NCI-H2107 treated with DMSO at 0.1 percent for 48 hours (cell line): ENCODE results near the gene CD4.

Experiments used
- DNase-seq: peaks from one replicate; lab custom pipeline; 2025; ENCODE audit not compliant: unreplicated experiment; lab: John Stamatoyannopoulos, UW

Gene CD4

GRCh38 chr12:6827437-6827911, 38.1 kb downstream of the CD4 start:
- DNase-seq = peak; percentile 62

DNA sequence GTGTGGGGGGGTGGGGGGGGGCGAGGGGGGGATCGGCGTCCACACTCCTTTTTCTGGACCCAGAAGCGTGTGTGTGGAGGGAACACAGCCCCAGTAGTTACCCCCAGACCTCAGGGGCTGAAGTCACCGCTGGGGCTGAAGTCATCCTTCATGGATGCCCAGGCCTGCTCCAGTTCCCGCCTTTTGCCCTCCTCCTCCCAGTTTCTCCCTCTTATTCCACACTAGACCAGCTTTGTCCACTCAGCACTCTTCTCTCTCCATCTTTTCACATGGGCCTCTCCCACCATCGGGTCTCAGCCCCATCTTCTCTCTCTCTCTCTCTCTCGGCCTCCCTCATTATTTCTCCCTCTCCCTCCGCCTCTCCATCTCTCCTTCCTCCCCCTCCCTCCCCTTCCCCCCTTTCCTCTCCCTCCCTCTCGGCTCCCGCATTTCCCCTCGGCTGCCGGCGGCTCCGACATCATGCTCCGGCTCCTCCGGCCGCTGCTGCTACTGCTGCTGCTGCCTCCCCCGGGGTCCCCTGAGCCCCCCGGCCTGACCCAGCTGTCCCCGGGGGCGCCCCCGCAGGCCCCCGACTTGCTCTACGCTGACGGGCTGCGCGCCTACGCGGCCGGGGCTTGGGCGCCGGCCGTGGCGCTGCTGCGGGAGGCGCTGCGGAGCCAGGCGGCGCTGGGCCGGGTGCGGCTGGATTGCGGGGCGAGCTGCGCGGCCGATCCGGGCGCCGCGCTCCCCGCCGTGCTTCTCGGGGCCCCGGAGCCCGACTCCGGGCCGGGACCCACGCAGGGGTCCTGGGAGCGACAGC, 38.9 kb downstream of the CD4 start, which contains the start of gene P3H3:
Gene P3H3 (plus strand): TSS at position 426 of the 799 bp plus-strand sequence. CDS start 34 bp downstream, at position 460.
- no peak for DNase-seq

DNA sequence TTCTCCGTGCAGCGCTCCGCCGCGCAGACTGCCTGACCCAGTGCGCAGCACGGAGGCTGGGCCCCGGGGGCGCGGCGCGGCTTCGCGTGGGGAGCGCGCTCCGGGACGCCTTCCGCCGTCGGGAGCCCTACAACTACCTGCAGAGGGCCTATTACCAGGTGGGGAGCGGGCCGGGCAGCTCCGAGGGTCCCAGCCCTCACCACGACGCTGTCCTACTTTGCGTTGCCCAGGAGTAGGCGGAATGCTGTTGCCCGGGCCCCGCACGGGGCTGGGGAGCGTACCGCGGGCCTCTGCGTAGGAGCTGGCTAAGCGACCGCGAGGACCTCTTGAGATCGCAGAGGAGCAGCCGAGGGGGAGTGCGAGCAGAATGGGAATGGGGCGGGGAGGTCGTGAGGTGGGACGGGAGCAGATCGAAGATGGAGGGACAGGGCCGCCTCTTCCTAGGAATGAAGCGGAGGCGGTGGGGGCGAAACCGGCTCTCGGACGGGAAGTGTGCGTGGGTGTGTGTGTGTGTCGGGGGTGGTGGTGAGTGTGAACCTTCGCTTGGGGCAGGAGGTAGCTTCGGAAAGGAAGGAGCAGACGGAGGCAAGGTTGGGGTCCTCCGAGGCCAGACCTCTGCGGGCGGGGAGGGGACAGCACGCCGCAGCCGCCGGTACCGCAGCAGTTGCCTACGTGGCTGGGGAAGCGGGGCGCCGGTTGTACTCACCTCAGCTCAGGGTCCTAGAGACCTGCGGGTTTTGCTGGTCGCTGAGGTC, 39.6 kb downstream of the CD4 start:
- no peak for DNase-seq

DNA sequence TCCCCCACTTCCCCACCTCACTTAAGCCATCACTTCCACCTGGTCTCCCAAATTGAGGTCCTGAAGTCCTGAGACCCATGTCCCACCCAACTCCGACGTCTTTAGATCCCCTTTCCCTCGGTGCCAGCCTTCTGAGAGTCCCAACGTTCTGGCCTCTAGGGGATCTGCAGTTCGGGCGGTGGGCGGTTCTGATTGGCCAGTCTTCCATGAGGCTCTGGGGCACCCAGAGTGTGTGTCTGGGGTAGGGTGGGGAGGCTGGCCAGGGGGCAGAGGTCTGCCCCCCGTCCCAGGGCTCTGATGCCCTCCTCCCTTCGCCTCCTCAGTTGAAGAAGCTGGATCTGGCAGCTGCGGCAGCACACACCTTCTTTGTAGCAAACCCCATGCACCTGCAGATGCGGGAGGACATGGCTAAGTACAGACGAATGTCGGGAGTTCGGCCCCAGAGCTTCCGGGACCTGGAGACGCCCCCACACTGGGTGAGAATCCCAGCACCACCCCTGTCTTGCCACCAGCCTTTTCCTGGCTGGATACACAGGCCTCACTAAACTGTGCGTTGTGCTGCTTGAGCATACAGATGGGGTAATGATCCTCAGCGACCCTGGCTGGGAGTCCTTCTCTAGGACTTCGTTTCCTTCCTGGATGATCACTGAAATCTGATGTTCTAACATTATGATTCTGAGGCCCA, 40.4 kb downstream of the CD4 start:
- no peak for DNase-seq

- no peak for DNase-seq
Measured at GRCh38 chr12:6830286-6830890, 41.1 kb downstream of the CD4 start.

DNA sequence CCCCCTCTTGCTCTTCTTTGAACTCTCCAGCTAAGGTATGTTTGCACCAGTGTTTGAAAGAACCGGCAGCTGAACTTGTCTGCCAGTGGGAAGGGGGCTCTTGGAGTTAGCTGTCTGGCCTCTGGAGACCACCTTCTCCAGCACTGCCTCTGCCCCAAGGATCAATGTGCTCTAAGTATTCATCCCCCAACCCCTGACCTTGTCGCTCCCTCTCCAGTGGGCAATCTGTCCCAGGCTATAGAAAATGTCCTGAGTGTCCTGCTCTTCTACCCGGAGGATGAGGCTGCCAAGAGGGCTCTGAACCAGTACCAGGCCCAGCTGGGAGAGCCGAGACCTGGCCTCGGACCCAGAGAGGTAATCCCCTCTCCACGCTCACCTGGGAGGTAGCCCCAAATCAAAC, 41.7 kb downstream of the CD4 start:
- DNase-seq = no peak

GRCh38 chr12:6831450-6831995, 42.2 kb downstream of the CD4 start:
- DNase-seq = no peak

- no peak for DNase-seq
Measured at GRCh38 chr12:6832125-6832524, 42.8 kb downstream of the CD4 start.

DNA sequence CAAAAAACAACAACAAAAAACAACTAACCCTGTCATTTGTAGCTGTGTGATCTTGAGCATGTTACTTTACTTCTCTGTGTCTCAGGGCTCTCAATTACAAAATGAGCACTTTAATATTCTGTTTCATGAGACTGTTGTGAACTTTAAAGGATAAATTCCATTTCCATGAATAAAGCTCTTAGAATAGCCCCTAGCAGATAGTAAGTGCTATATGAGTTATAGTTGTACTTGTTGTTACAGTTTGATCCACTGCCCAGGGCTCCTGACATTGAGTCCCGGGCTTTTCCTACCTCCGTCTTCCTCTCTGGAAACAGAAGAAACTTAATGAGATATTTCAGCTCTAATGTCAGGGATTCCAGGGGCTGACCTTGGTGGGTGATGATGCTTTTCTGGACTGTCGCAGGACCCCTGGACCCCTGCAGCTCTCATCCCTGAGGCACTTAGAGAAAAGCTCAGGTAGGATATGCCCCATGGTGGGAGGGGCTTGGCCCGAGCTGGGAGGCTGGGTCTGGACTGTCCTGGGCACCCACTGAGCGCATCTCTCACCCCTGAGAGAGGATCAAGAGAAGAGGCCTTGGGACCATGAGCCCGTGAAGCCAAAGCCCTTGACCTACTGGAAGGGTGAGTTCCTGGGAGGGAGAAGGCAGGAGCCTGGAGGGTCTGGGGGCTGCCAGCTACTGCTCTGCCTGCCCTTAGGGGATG, 44.0 kb downstream of the CD4 start:
- DNase-seq = no peak

DNA sequence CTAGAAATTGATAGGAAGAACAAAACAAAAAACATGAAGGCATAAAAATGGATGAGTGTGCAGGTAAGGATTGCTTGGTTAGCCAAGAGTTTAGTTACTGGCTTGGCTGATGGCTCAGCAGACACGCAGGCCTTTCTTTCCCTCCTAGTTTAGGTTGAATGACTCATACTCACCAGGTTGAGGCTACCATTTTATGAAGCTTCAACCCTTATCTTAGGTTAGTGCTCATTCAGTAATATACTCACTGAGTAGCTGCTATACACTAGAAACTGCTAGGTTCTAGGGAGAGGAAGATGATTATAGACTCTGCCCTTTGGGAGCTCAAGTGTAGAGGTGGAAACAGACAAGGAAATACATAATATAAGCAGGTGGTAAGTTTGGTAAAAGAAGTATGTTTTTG, 44.9 kb downstream of the CD4 start:
- no peak for DNase-seq

DNA sequence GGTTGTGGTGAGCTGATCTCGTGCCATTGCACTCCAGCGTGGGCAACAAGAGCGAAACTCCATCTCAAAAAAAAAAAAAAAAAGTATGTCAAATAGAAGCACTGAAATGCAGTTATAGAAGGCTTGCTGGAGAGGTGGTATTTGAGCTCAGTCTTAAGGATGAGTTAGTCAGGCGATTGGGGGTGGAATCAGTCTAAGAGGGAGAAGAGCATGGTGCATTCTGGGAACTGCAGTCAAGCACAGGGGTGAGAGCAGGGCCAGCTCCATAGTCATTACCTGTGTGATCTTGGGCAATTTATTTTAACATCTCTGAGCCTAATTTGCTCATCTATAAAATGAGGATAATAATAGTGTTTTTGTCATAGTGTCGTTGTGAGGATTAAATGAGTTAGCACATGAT, 45.5 kb downstream of the CD4 start:
- no peak for DNase-seq

GRCh38 chr12:6836851-6837250, 47.5 kb downstream of the CD4 start:
- no peak for DNase-seq

- DNase-seq = no peak
Measured at GRCh38 chr12:6837370-6838060, 48.2 kb downstream of the CD4 start.

- no peak for DNase-seq
Measured at GRCh38 chr12:6838854-6839253, 49.5 kb downstream of the CD4 start.

DNA sequence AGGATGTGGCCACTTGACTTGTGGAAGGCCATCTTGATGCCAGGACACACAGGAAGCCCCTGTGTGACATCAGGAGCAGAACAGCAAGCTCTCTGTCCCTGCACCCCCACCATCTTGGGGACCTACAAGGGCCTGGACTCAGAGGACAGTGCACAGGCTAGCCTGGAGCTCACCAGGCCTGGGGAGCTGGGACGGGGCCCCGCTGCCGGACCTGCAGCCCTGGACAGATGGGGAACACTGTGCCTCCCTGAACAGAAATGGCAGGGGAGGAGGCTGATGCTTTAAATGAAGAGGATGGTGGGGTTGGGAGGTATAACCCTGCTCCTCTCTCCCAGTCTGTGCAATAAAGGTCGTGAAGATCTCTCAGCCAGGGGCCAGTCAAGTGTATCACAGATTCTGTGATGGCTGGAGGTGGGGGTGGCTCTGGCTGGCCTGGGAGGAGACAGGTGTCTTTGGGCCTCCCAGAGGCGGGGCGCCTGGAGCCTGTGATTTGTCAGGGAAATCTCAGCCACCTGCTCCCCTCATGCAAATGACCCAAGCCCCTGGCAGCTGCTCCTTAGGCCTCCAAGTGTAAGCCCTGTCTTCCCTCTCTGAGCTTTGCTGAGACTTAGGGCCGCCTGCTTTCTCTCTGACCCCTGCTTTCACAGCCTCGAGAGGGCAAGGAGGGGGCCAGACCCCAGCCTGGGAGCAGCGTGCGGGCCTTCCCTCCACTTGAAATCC, 50.3 kb downstream of the CD4 start:
- peak; percentile 84 for DNase-seq

DNA sequence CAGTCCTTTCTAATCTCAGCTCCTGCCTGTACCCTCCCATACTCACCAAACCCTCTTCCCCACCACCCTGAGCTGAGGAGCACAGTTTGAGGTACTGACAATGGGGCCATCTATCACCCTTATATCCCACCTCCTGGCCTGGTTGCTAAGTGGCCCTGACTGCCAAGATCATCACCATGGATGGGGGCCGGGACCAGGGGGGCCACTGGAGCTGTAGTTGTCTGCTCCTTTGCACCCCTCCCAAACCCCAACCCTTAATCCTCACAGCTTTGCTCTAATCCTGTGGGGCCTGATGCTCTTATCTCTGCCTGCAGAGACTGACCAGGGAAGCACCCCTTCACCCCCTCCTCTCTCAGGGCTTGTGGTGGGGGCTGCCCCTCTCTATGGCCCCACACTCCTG, 51.0 kb downstream of the CD4 start:
- DNase-seq = no peak

GRCh38 chr12:6840761-6841515, 51.6 kb downstream of the CD4 start, which contains the start of gene GNB3:
Gene GNB3, plus strand, starts transcription at chr12:6840925. Its CDS starts 363 bp downstream, at chr12:6841288.
- DNase-seq = no peak

- no peak for DNase-seq
Measured at GRCh38 chr12:6842075-6842474, 52.7 kb downstream of the CD4 start.
